ENCODE data around the gene GZMB. TPM values are rescaled to one million over a fixed set of nuclear protein-coding genes. Genes with fewer than 3 reads are reported as not detected.
A peak's percentile ranks its signal among the peaks of the same experiment; 100 is the strongest.
"Not testable (repeated sequence)": the region's sequence is repeated elsewhere in the genome, so short reads cannot be mapped to it uniquely, and the experiment has no call there.

GZMB gene
- total and polyA plus RNA-seq, 10 donors, result 6.3 to 25.4 (median 15.3) TPM

- H3K27ac ChIP-seq, result peak overlapping the region in 3 of 8 donors; percentile 61 to 77 (median 63)
- no peak for DNase-seq
- 38 to 57% (median 49%) methylated on average over 3 of the region's 3 CpGs for WGBS, 5 donors
These were observed 27.7 kb downstream of the GZMB start for GRCh38 chr14:24606297-24606696.

DNA sequence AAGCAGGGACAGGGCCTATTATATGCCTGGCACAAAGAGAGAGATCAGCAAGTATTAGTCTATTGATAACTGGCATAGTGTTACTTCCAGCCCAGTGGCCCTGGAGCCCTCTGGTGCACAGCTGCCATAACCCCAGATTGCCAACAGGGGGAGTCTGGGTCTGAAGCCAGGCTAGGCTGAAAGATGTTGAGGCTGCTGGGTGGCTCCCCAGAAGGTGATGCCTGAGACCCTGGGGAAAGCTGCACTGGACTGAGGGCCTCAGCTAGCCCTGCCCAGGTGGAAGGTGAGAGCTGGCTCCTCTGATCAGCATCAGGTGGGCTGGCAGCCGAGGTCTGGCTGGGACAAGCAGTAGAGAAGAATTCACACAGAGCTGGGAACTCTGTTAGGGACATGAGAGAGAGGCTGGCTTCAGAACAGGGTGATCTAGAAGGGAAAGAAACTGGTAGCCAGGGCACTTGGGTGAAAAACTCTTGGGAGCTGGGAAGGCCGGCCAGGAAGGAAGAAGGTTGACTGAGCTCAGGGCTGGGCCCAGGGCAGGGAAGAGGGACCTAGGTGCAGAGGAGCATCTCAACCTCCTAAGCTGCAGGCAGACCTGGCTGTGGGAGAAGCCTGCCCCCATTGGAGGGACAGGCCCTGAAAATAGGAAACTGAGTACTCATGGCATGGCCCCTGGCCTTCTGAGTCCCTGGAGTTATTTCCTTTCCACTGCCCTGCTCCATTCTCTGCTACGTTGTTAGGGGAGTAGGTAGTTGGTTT, 28.4 kb downstream of the GZMB start:
- peaks cover 0 to 41% (median 31%) of the 10 kb centered on the region in 6 donors for H3K4me1 ChIP-seq
- no peaks in the 10 kb centered on the region for H3K9me3 ChIP-seq
- intact Hi-C loops (cut with DNase I; ENCODE audit: low total_unique reads), result loop anchor here (5.0 kb wide), 1 partner anchor 77 kb away; no protein-coding TSS in a partner anchor
- whole genome bisulfite sequencing, 5 donors, result 55 to 68% (median 63%) methylated on average over 3 of the region's 3 CpGs
- H3K27ac ChIP-seq, result peak overlapping the region in 3 of 8 donors; percentile 61 to 77 (median 63)
- no peaks in the 10 kb centered on the region for H3K36me3 ChIP-seq
- H3K4me3 ChIP-seq, result no peak overlapping the region
- no peak for TF ChIP-seq POLR2A (IDR thresholded peaks at IDR 0.05)
- peak; percentile 50 to 88 (median 76) for TF ChIP-seq CTCF (IDR thresholded peaks at IDR 0.05 in 8 of 11, conservative IDR thresholded peaks at IDR 0.05 in 3 of 11)
- no peaks in the 10 kb centered on the region for H3K27me3 ChIP-seq (replicated peaks in 1 of 7)
- peak; percentile 87 for DNase-seq

More at GRCh38 chr14:24606297-24606696, 27.7 kb downstream of the GZMB start:
- TF ChIP-seq POLR2AphosphoS5 (IDR thresholded peaks at IDR 0.05), result no peak
- TF ChIP-seq CTCF (IDR thresholded peaks at IDR 0.05 in 8 of 11, conservative IDR thresholded peaks at IDR 0.05 in 3 of 11), result no peak
- no peak for TF ChIP-seq POLR2A (IDR thresholded peaks at IDR 0.05)
- Histone ChIP-seq H3K4me3 (peak overlapping the region in 1 of 8 donors; percentile 34), H3K9me3 (no peaks in the 10 kb centered on the region), H3K4me1 (peaks cover 0 to 41% (median 31%) of the 10 kb centered on the region in 6 donors), H3K27me3 (replicated peaks in 1 of 7) (no peaks in the 10 kb centered on the region), H3K36me3 (no peaks in the 10 kb centered on the region)
- intact Hi-C loops (cut with DNase I; ENCODE audit: low total_unique reads), result loop anchor here (5.0 kb wide), 1 partner anchor 76 kb away; no protein-coding TSS in a partner anchor

GRCh38 chr14:24597403-24597802, 36.6 kb downstream of the GZMB start:
- DNase-seq, result no peak
- no peaks in the 10 kb centered on the region for H3K4me1 ChIP-seq
- H3K4me3 ChIP-seq, result no peak overlapping the region
- H3K36me3 ChIP-seq, result no peaks in the 10 kb centered on the region
- H3K9me3 ChIP-seq, result peaks cover 0 to 58% (median 39%) of the 10 kb centered on the region in 8 donors
- no peak overlapping the region for H3K27ac ChIP-seq
- no peaks in the 10 kb centered on the region for H3K27me3 ChIP-seq (replicated peaks in 1 of 7)
- intact Hi-C loops (cut with DNase I; ENCODE audit: low total_unique reads), result no loop called here
- no peak for TF ChIP-seq CTCF (IDR thresholded peaks at IDR 0.05 in 8 of 11, conservative IDR thresholded peaks at IDR 0.05 in 3 of 11)
- TF ChIP-seq POLR2AphosphoS5 (IDR thresholded peaks at IDR 0.05), result no peak
- no peak for TF ChIP-seq POLR2A (IDR thresholded peaks at IDR 0.05)

GRCh38 chr14:24595073-24595808, 38.7 kb downstream of the GZMB start:
- WGBS, 5 donors, result 79 to 88% (median 82%) methylated on average over 3 of the region's 3 CpGs
- H3K4me3 ChIP-seq, result no peak overlapping the region
- H3K9me3 ChIP-seq, result peaks cover 0 to 60% (median 40%) of the 10 kb centered on the region in 8 donors
- intact Hi-C loops (cut with DNase I; ENCODE audit: low total_unique reads), result no loop called here
- H3K4me1 ChIP-seq, result no peaks in the 10 kb centered on the region
- no peak for TF ChIP-seq CTCF (IDR thresholded peaks at IDR 0.05 in 8 of 11, conservative IDR thresholded peaks at IDR 0.05 in 3 of 11)
- TF ChIP-seq POLR2A (IDR thresholded peaks at IDR 0.05), result no peak
- TF ChIP-seq POLR2AphosphoS5 (IDR thresholded peaks at IDR 0.05), result no peak
- no peaks in the 10 kb centered on the region for H3K27me3 ChIP-seq (replicated peaks in 1 of 7)
- H3K27ac ChIP-seq, result no peak overlapping the region
- DNase-seq, result no peak
- no peaks in the 10 kb centered on the region for H3K36me3 ChIP-seq

DNA sequence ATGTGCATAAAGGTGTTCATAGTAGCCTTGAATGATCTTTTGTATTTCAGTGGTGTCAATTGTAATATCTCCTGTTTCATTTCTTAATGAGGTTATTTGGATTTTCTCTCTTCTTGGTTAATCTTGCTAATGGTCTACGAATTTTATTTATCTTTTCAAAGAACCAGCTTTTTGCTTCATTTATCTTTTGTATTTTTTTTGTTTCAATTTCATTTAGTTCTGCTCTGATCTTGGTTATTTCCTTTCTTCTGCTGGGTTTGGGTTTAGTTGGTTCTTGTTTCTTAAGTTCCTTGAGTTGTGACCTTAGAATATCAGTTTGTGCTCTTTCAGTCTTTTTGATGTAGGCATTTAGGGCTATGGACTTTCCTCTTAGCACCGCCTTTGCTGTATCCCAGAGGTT, 43.0 kb downstream of the GZMB start:
- H3K27me3 ChIP-seq (replicated peaks in 1 of 7); intact Hi-C loops (cut with DNase I; ENCODE audit: low total_unique reads); H3K36me3 ChIP-seq; DNase-seq; H3K4me1 ChIP-seq; H3K4me3 ChIP-seq; H3K27ac ChIP-seq: not testable (repeated sequence)
- peaks cover 0 to 51% (median 33%) of the 10 kb centered on the region in 8 donors for H3K9me3 ChIP-seq
- whole genome bisulfite sequencing, 5 donors, result 72 to 93% (median 86%) methylated on average over 2 of the region's 2 CpGs

GRCh38 chr14:24584402-24584801, 49.6 kb downstream of the GZMB start:
- DNase-seq; intact Hi-C loops (cut with DNase I; ENCODE audit: low total_unique reads): not testable (repeated sequence)
- 68 to 90% (median 78%) methylated on average over 3 of the region's 3 CpGs for WGBS, 5 donors

More at GRCh38 chr14:24584402-24584801, 49.6 kb downstream of the GZMB start:
- not testable (repeated sequence) for H3K4me1 ChIP-seq; H3K27me3 ChIP-seq (replicated peaks in 1 of 7); H3K4me3 ChIP-seq; H3K36me3 ChIP-seq; H3K27ac ChIP-seq
- peaks cover 0 to 35% (median 28%) of the 10 kb centered on the region in 8 donors for H3K9me3 ChIP-seq

All from spleen (tissue), 11 donors.